A673 (cell line): Measurements from ENCODE around the gene GRAMD1B. TPM values are rescaled to one million over a fixed set of nuclear protein-coding genes. Genes with fewer than 3 reads are reported as not detected.

Experiments used
- BruUV-seq: library from RNA; stranded (reverse); fragments of 400-500 nt; replicated peaks from 2 replicates; lab custom pipeline; 2021; lab: Mats Ljungman, UMichigan
- CTCF ChIA-PET: fragments of 300-600 bp; sonication (Branson Sonifier 250); formaldehyde crosslinking; loops from one replicate; lab custom pipeline; 2022; ENCODE audit warnings: antibody characterized with exemption; lab: Charles Lee
- POLR2A ChIA-PET: fragments of 300-600 bp; sonication (Branson Sonifier 250); formaldehyde crosslinking; loops from one replicate; lab custom pipeline; 2022; ENCODE audit warnings: antibody characterized with exemption; ENCODE audit not compliant: low non-redundant PET; lab: Charles Lee
- DNase-seq: peaks from one replicate; pipeline ENCODE4 v3.0.0-alpha.2; 2015; ENCODE audit warnings: low spot score
- H3K27ac ChIP-seq: fragments of 200-600 bp; sonication (generic); 2 replicates; pipeline ENCODE4 v1.5.1; 2016; ENCODE audit warnings: mixed run types, low read depth, mild to moderate bottlenecking, mixed read lengths, antibody characterized with exemption, low read length; ENCODE audit not compliant: poor library complexity, severe bottlenecking
- H3K27me3 ChIP-seq: fragments of 200-600 bp; sonication (generic); replicated peaks from 2 replicates; pipeline ENCODE4 v1.6.1; 2017; ENCODE audit warnings: mixed run types, low read depth, mild to moderate bottlenecking, mixed read lengths, antibody characterized with exemption, low read length; ENCODE audit not compliant: insufficient read depth, poor library complexity
- H3K36me3 ChIP-seq: fragments of 200-600 bp; sonication (generic); 2 replicates; pipeline ENCODE4 v1.6.1; 2016; ENCODE audit warnings: mixed run types, mild to moderate bottlenecking, mixed read lengths, antibody characterized with exemption, low read length; ENCODE audit not compliant: insufficient read depth, poor library complexity, severe bottlenecking
- H3K4me1 ChIP-seq: fragments of 200-600 bp; sonication (generic); 2 replicates; pipeline ENCODE4 v1.6.1; 2017; ENCODE audit warnings: mixed run types, mild to moderate bottlenecking, mixed read lengths, antibody characterized with exemption, low read length; ENCODE audit not compliant: insufficient read depth, poor library complexity, severe bottlenecking
- H3K4me3 ChIP-seq: fragments of 200-600 bp; sonication (generic); 2 replicates; pipeline ENCODE4 v1.5.1; 2016; ENCODE audit warnings: low read depth, mixed run types, mild to moderate bottlenecking, mixed read lengths, low read length; ENCODE audit not compliant: poor library complexity, severe bottlenecking
- H3K9me3 ChIP-seq: fragments of 200-600 bp; sonication (generic); 2 replicates; pipeline ENCODE4 v1.6.1; 2016; ENCODE audit warnings: mixed run types, low read depth, mild to moderate bottlenecking, mixed read lengths, antibody characterized with exemption, low read length; ENCODE audit not compliant: poor library complexity, severe bottlenecking
- EZH2 ChIP-seq: fragments of 200-600 bp; sonication (generic); IDR thresholded peaks from 2 replicates; pipeline ENCODE4 v1.6.1; 2017; ENCODE audit warnings: borderline replicate concordance, low read depth, mild to moderate bottlenecking, mixed read lengths, antibody characterized with exemption, low read length; ENCODE audit not compliant: poor library complexity, severe bottlenecking
- intact Hi-C: fragments of 100-400 bp; cut with micrococcal nuclease; formaldehyde crosslinking; loops from one replicate; pipeline ENCODE4 v1.10.0; 2022; ENCODE audit not compliant: unreplicated experiment
- total RNA-seq: library from RNA; stranded (reverse); gene quantifications from 2 replicates; pipeline ENCODE4 v1.2.3, GENCODE V29; 2021
- TF ChIP-seq, protein P1 (sequence below): fragments of 300-800, 200-600 bp; sonication (generic); conservative IDR thresholded peaks from 2 replicates; pipeline ENCODE4 v1.5.1; 2017; ENCODE audit warnings: low read depth, mild to moderate bottlenecking, antibody characterized with exemption, low read length, moderate library complexity, mixed read lengths

The GRAMD1B gene
- total RNA-seq, 1 experiment from 2014 or later: 13.0 TPM

- H3K4me3 ChIP-seq: no peak overlapping the region
- H3K4me1 ChIP-seq: no peaks in the 10 kb centered on the region
- POLR2A ChIA-PET: no interaction called here
- intact Hi-C loops: no loop called here
- no peaks in the 10 kb centered on the region for H3K27me3 ChIP-seq
- H3K27ac ChIP-seq: no peak overlapping the region
- H3K36me3 ChIP-seq: no peaks in the 10 kb centered on the region
- no peak for DNase-seq
- BruUV-seq: no TSS peak
- H3K9me3 ChIP-seq: no peaks in the 10 kb centered on the region
- CTCF ChIA-PET: no interaction called here
- TF ChIP-seq EZH2: no peak
- TF ChIP-seq, protein P1, sequence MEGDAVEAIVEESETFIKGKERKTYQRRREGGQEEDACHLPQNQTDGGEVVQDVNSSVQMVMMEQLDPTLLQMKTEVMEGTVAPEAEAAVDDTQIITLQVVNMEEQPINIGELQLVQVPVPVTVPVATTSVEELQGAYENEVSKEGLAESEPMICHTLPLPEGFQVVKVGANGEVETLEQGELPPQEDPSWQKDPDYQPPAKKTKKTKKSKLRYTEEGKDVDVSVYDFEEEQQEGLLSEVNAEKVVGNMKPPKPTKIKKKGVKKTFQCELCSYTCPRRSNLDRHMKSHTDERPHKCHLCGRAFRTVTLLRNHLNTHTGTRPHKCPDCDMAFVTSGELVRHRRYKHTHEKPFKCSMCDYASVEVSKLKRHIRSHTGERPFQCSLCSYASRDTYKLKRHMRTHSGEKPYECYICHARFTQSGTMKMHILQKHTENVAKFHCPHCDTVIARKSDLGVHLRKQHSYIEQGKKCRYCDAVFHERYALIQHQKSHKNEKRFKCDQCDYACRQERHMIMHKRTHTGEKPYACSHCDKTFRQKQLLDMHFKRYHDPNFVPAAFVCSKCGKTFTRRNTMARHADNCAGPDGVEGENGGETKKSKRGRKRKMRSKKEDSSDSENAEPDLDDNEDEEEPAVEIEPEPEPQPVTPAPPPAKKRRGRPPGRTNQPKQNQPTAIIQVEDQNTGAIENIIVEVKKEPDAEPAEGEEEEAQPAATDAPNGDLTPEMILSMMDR: no peak
These were observed 240.0 kb downstream of the GRAMD1B start for GRCh38 chr11:123670081-123670480.

DNA sequence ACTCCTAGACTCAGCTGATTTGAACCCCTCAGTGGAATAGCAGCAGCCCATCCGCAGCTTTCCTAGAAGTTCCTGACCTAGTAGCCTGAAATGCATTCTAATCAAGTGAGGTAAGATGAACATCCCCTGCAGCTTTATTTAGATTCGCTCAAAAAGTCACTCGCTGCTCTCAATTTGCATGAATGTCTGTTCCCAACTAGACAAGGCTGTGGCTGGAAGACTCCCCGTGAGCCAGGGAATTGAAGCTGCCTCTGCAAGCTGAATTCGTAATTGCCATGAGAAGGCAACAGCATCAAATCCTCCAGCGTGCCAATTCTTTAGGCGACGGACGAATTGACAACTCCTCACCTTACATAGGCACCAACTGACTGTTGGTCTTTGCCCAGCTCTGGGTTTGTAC lies 241.5 kb downstream of the GRAMD1B start:
- intact Hi-C loops: no loop called here
- no peaks in the 10 kb centered on the region for H3K9me3 ChIP-seq
- H3K27ac ChIP-seq: no peak overlapping the region
- no peaks in the 10 kb centered on the region for H3K36me3 ChIP-seq
- no TSS peak for BruUV-seq
- H3K4me1 ChIP-seq: no peaks in the 10 kb centered on the region
- H3K4me3 ChIP-seq: no peak overlapping the region
- peaks cover 4% of the 10 kb centered on the region for H3K27me3 ChIP-seq
- TF ChIP-seq EZH2: no peak
- TF ChIP-seq, protein P1: no peak
- no peak for DNase-seq
- ChIA-PET CTCF (no interaction called here), POLR2A (no interaction called here)

- CTCF ChIA-PET: no interaction called here
These were observed 242.5 kb downstream of the GRAMD1B start for GRCh38 chr11:123672568-123672967.

More at GRCh38 chr11:123672568-123672967, 242.5 kb downstream of the GRAMD1B start:
- POLR2A ChIA-PET: no interaction called here
- TF ChIP-seq EZH2: no peak
- TF ChIP-seq, protein P1: no peak
- H3K9me3 ChIP-seq: no peaks in the 10 kb centered on the region
- DNase-seq: no peak
- intact Hi-C loops: no loop called here
- H3K36me3 ChIP-seq: no peaks in the 10 kb centered on the region
- no peaks in the 10 kb centered on the region for H3K4me1 ChIP-seq
- H3K4me3 ChIP-seq: no peak overlapping the region
- H3K27me3 ChIP-seq: peaks cover 9% of the 10 kb centered on the region
- H3K27ac ChIP-seq: no peak overlapping the region
- no TSS peak for BruUV-seq
